Heart right ventricle (tissue), 16 donors: Measurements from ENCODE around the gene ERVK3-1. TPM values are rescaled to one million over a fixed set of nuclear protein-coding genes. Genes with fewer than 3 reads are reported as not detected.

Source experiments
- ATAC-seq, 8 donors: fragments of 200-7000 bp; cut with Tn5 transposase; one replicate each; pipeline ENCODE4 v1.9.1; 2020; ENCODE audit warnings: mild to moderate bottlenecking in 8 of 8, moderate library complexity in 8 of 8, moderate number of reproducible peaks in 1 of 8
- DNase-seq, 2 donors: peaks; one replicate each; pipeline ENCODE4 v3.0.0-alpha.2; 2020
- H3K27ac ChIP-seq, 10 donors: fragments of 200-600 bp; sonication (generic) in 2 of 10; one replicate each; pipeline versions ENCODE4 v1.5.0 to v1.8.0; 2020 to 2022; ENCODE audit warnings: mild to moderate bottlenecking in 3 of 10
- H3K27me3 ChIP-seq, 7 donors: fragments of 200-600 bp; one replicate each; pipeline ENCODE4 v1.8.0; 2021 to 2022; ENCODE audit warnings: mild to moderate bottlenecking in 2 of 7
- H3K36me3 ChIP-seq, 9 donors: fragments of 200-600 bp; sonication (generic) in 1 of 9; one replicate each; pipeline versions ENCODE4 v1.5.0 to v1.8.0; 2020 to 2022; ENCODE audit warnings: mild to moderate bottlenecking in 2 of 9
- H3K4me1 ChIP-seq, 9 donors: fragments of 200-600 bp; sonication (generic) in 1 of 9; one replicate each; pipeline versions ENCODE4 v1.5.0 to v1.8.0; 2020 to 2022; ENCODE audit warnings: mild to moderate bottlenecking in 4 of 9
- H3K4me3 ChIP-seq, 10 donors: fragments of 200-600 bp; sonication (generic) in 2 of 10; one replicate each; pipeline versions ENCODE4 v1.5.0 to v1.8.0; 2020 to 2022; ENCODE audit warnings: mild to moderate bottlenecking in 7 of 10, moderate library complexity in 2 of 10
- H3K9me3 ChIP-seq, 11 donors: fragments of 200-600 bp in 10 of 11; sonication (generic) in 2 of 11; one replicate each; pipeline versions ENCODE4 v1.5.0 to v1.8.0; 2013 to 2022; ENCODE audit warnings: mild to moderate bottlenecking in 2 of 11, control low read depth in 1 of 11, moderate library complexity in 1 of 11
- WGBS, 2 donors: extraction: QIAGEN DNeasy Blood & Tissue Kit; methylation state at CpG; one replicate each; pipeline ENCODE4 v1.1.7; 2013; ENCODE audit warnings: inconsistent platforms in 1 of 2; 5-methylcytosine and 5-hydroxymethylcytosine counted together
- intact Hi-C, 10 donors: fragments of 100-400 bp; cut with DNase I; formaldehyde crosslinking; loops; one replicate each; pipeline versions ENCODE4 v1.11.1 to v1.14.2; 2022
- polyA plus RNA-seq, 2 donors: library from polyadenylated mRNA; stranded (reverse); fragments of 200-250 nt; gene quantifications; one replicate each; pipeline ENCODE4 v1.2.3, GENCODE V29; 2013
- total RNA-seq, 10 donors: library from RNA; stranded (reverse); fragmentation: NEBNext Ultra II Directional in 3 of 10; extraction: Animal tissue kit (Norgen Biotek cat#: 25700) in 3 of 10; gene quantifications; one replicate each; pipeline versions ENCODE4 v1.2.1 to v1.2.4, GENCODE V29; 2021 to 2023
- TF ChIP-seq, protein P1 (sequence below), 9 donors: fragments of 200-600 bp; sonication (generic) in 2 of 9; IDR thresholded peaks; one replicate each; pipeline versions ENCODE4 v1.5.0 to v1.8.0; 2021 to 2022; ENCODE audit warnings: antibody characterized with exemption in 9 of 9, mild to moderate bottlenecking in 5 of 9, moderate library complexity in 1 of 9
- donor health status: Arrhythmogenic right ventricular cardiomyopathy.
- donor health status: ischemic (EF 13 %, LVEDD 7.1; RV severe dilation, severe dysfunction).
- donor health status: healthy with polysubstance abuse.
- donor health status: DM: no; HTN: yes; CAD: no.
- donor health status: DM: no; HTN: no; CAD: no.
- donor health status: ischemic (EF 25% LVEDD 6.9; RV normal size, moderate dysfunction).
- donor health status: ischemic (EF 25% LVEDD 5.7; RV mildly dilated, moderate dysfunction).
- donor health status: healthy.
- donor health status: DM: yes; HTN: yes; CAD: no.
- donor health status: Ischemic cardiomyopathy.
- donor health status: ischemic (EF 35%, LVEDD 5.7; RV mildly dilated, moderate dysfunction).
- donor health status: nonischemic (EF 11% LVEDD 7.7; RV severe dilation, severe dysfunction).
- donor health status: DM: yes; HTN: yes; CAD: no.
- donor health status: PGD.
- donor health status: ischemic (EF 29% LVEDD 5.4; RV normal size, mild dysfunction).
- donor health status: nonischemic (EF 23%, LVEDD 6.1; RV moderate dilation, normal function).

ERVK3-1 gene
- total and polyA plus RNA-seq, 12 donors, result 14.4 to 57.5 (median 19.4) TPM

DNA sequence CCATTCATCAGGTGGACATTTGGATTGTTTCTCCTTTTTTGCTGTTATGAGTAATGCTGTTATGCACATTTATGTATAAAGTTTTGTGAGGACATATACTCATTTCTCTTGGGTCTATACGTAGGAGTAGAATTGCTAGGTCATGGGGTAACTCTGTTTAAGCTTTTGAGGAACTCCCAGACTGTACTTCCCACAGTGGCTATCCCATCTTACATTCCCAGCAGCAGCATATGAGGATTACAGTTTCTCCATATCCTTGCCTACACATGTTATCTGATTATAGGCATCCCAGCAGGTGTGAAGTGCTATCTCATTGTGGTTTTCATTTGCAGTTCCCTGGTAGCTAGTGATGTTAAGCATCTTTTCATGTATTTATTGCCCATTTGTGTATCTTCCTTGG lies 27.5 kb downstream of the ERVK3-1 start:
- Histone ChIP-seq H3K36me3 (peaks cover 0 to 29% (median 10%) of the 10 kb centered on the region in 9 donors), H3K27me3 (no peaks in the 10 kb centered on the region), H3K4me3 (no peak overlapping the region), H3K4me1 (peaks cover 3 to 19% (median 14%) of the 10 kb centered on the region in 9 donors), H3K27ac (no peak overlapping the region), H3K9me3 (no peaks in the 10 kb centered on the region)
- no peak for DNase-seq
- WGBS, 2 donors, result 96 to 100% methylated on average over 1 of the region's 1 CpG
- no peak for ATAC-seq
- TF ChIP-seq, protein P1, sequence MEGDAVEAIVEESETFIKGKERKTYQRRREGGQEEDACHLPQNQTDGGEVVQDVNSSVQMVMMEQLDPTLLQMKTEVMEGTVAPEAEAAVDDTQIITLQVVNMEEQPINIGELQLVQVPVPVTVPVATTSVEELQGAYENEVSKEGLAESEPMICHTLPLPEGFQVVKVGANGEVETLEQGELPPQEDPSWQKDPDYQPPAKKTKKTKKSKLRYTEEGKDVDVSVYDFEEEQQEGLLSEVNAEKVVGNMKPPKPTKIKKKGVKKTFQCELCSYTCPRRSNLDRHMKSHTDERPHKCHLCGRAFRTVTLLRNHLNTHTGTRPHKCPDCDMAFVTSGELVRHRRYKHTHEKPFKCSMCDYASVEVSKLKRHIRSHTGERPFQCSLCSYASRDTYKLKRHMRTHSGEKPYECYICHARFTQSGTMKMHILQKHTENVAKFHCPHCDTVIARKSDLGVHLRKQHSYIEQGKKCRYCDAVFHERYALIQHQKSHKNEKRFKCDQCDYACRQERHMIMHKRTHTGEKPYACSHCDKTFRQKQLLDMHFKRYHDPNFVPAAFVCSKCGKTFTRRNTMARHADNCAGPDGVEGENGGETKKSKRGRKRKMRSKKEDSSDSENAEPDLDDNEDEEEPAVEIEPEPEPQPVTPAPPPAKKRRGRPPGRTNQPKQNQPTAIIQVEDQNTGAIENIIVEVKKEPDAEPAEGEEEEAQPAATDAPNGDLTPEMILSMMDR (IDR thresholded peaks at IDR 0.05), result no peak
- intact Hi-C loops, result no loop called here

DNA sequence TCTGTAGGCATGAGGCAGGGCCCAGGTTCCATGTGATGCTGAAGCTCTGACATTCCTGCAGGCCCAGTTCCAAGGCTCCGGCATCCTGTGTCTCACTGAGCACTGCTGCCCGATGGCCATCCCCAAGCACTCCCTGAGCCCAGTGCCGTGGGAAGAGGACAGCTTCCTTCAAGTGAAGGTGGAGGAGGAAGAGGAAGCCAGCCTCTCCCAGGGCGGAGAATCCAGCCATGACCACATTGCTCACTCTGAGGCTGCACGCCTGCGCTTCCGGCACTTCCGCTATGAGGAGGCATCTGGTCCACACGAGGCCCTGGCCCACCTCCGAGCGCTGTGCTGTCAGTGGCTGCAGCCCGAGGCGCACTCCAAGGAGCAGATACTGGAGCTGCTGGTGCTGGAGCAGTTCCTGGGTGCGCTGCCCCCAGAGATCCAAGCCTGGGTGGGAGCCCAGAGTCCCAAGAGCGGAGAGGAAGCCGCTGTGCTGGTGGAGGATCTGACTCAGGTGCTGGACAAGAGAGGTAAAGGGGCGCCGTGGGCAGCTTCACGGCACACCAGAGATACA lies 29.6 kb downstream of the ERVK3-1 start:
- Histone ChIP-seq H3K4me3 (no peak overlapping the region), H3K36me3 (peaks cover 0 to 50% (median 17%) of the 10 kb centered on the region in 9 donors), H3K27ac (no peak overlapping the region), H3K4me1 (peaks cover 0 to 7% (median 0%) of the 10 kb centered on the region in 9 donors), H3K27me3 (no peaks in the 10 kb centered on the region), H3K9me3 (peaks cover 0 to 4% (median 0%) of the 10 kb centered on the region in 11 donors)
- WGBS, 2 donors, result 93 to 94% methylated on average over 19 of the region's 19 CpGs
- ATAC-seq (peak in 1 of 8 donors; percentile 27), DNase-seq (no peak)
- TF ChIP-seq, protein P1 (IDR thresholded peaks at IDR 0.05), result no peak
- intact Hi-C loops, result no loop called here

DNA sequence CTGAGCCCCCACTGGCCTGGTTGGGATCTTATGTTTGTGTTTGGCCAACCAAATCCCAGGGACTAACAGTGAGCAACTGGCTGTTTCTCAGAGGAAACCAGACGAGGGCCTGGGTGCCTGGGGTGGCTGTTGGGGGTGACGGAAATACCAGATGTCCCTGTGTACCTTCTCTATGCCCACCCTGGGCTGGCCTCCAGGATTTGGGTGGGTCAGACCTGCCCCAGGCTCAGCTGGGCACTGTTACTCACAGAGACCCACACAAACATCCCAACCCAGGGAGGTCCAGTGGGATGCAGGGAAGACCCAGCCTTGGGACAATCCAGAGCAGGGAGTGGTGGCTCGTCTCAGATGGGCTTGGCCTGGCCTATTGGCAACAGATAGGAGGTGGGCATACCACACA lies 30.5 kb downstream of the ERVK3-1 start:
- H3K36me3 ChIP-seq, result peaks cover 0 to 55% (median 17%) of the 10 kb centered on the region in 9 donors
- no peaks in the 10 kb centered on the region for H3K27me3 ChIP-seq
- WGBS, 2 donors, result 87 to 90% methylated on average over 3 of the region's 3 CpGs
- ATAC-seq (no peak), DNase-seq (no peak)
- H3K4me1 ChIP-seq, result peaks cover 0 to 2% (median 0%) of the 10 kb centered on the region in 9 donors
- H3K9me3 ChIP-seq, result peaks cover 0 to 4% (median 0%) of the 10 kb centered on the region in 11 donors
- no peak overlapping the region for H3K27ac ChIP-seq
- intact Hi-C loops, result no loop called here
- H3K4me3 ChIP-seq, result no peak overlapping the region
- TF ChIP-seq, protein P1 (IDR thresholded peaks at IDR 0.05), result no peak

DNA sequence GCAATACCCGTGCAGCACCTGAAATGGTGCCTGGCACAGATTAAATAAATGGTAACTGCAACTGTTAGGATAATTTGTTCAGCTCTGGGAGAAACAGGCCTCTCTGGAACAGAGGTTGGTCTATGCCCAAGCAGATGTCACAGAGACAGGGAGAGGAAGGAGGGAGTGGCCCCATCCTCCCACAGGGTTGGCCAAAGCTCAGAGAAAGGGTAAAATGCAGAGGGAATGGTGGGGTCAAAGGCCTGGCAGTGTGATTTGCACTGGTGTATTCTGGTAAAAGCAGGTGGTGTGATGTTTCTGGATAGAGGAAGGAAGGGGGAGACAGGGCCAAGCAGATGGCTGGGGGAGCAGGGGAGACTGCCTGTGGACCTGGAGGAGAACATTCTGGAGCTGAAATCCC lies 31.0 kb downstream of the ERVK3-1 start:
- no peak for ATAC-seq
- 96 to 97% methylated on average over 1 of the region's 1 CpG for WGBS, 2 donors
- H3K4me1 ChIP-seq, result no peaks in the 10 kb centered on the region
- H3K36me3 ChIP-seq, result peaks cover 0 to 61% (median 17%) of the 10 kb centered on the region in 9 donors
- H3K4me3 ChIP-seq, result no peak overlapping the region
- intact Hi-C loops, result no loop called here
- no peak for DNase-seq
- H3K27ac ChIP-seq, result no peak overlapping the region
- H3K9me3 ChIP-seq, result peaks cover 0 to 4% (median 0%) of the 10 kb centered on the region in 11 donors
- H3K27me3 ChIP-seq, result no peaks in the 10 kb centered on the region
- TF ChIP-seq, protein P1 (IDR thresholded peaks at IDR 0.05), result no peak
